ENCODE data around the gene FAF1. TPM values are rescaled to one million over a fixed set of nuclear protein-coding genes. Genes with fewer than 3 reads are reported as not detected.

Gene FAF1
- total and polyA plus RNA-seq, 9 of the 15 experiments (the other 6 are each of a cell fraction or from before 2014, with no cell fraction given): 48.7 to 225 (median 118) TPM

GRCh38 chr1:50930965-50931737, 28.9 kb downstream of the FAF1 start (continued):
- TF ChIP-seq, protein P1, sequence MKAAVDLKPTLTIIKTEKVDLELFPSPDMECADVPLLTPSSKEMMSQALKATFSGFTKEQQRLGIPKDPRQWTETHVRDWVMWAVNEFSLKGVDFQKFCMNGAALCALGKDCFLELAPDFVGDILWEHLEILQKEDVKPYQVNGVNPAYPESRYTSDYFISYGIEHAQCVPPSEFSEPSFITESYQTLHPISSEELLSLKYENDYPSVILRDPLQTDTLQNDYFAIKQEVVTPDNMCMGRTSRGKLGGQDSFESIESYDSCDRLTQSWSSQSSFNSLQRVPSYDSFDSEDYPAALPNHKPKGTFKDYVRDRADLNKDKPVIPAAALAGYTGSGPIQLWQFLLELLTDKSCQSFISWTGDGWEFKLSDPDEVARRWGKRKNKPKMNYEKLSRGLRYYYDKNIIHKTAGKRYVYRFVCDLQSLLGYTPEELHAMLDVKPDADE (conservative IDR thresholded peaks at IDR 0.05; ENCODE audit: control insufficient read depth, low read depth, low read length): no peak
- peak; percentile 74 for TF ChIP-seq ATF3 (IDR thresholded peaks at IDR 0.05)
- no peak for TF ChIP-seq ATF3 (CRISPR knock-in tag; conservative IDR thresholded peaks at IDR 0.05)
- no peak for TF ChIP-seq ZNF644 (tag; IDR thresholded peaks at IDR 0.05; ENCODE audit: low read depth)
- TF ChIP-seq TBL1XR1 (IDR thresholded peaks at IDR 0.05; ENCODE audit: low read length in 2 of 2): no peak
- TF ChIP-seq TCF3 (CRISPR knock-in tag; IDR thresholded peaks at IDR 0.05): no peak
- peak; percentile 83; the same call in 1 of the 2 replicates for TF ChIP-seq SMARCE1 (IDR thresholded peaks at IDR 0.05)
- TF ChIP-seq, protein P2, sequence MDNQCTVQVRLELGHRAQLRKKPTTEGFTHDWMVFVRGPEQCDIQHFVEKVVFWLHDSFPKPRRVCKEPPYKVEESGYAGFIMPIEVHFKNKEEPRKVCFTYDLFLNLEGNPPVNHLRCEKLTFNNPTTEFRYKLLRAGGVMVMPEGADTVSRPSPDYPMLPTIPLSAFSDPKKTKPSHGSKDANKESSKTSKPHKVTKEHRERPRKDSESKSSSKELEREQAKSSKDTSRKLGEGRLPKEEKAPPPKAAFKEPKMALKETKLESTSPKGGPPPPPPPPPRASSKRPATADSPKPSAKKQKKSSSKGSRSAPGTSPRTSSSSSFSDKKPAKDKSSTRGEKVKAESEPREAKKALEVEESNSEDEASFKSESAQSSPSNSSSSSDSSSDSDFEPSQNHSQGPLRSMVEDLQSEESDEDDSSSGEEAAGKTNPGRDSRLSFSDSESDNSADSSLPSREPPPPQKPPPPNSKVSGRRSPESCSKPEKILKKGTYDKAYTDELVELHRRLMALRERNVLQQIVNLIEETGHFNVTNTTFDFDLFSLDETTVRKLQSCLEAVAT (IDR thresholded peaks at IDR 0.05): no peak
- TF ChIP-seq CHD2 (IDR thresholded peaks at IDR 0.05; ENCODE audit: low read depth, low read length): no peak
- peak; percentile 41; the same call in 1 of the 2 replicates for TF ChIP-seq SMARCC2 (IDR thresholded peaks at IDR 0.05; ENCODE audit: low read depth)
- no peak for TF ChIP-seq ZNF79 (CRISPR knock-in tag; IDR thresholded peaks at IDR 0.05; ENCODE audit: low read depth)
- TF ChIP-seq GMEB1 (CRISPR knock-in tag; IDR thresholded peaks at IDR 0.05): no peak
- TF ChIP-seq ESRRA (IDR thresholded peaks at IDR 0.05; ENCODE audit: borderline replicate concordance, low read depth): no peak
- TF ChIP-seq SNAPC5 (CRISPR knock-in tag; IDR thresholded peaks at IDR 0.05): no peak

Measured in K562 (cell line).